ENCODE results near the gene CCDC80. TPM values are rescaled to one million over a fixed set of nuclear protein-coding genes. Genes with fewer than 3 reads are reported as not detected.

CCDC80 gene
- total and polyA plus RNA-seq, 9 of the 15 experiments (the other 6 are each of a cell fraction or from before 2014, with no cell fraction given), result 0.17 to 2.0 (median 1.1) TPM

- Histone ChIP-seq H3K79me2 (ENCODE audit: control insufficient read depth, insufficient read depth, low read length) (no peaks in the 10 kb centered on the region), H4K20me1 (replicated peaks; ENCODE audit: control insufficient read depth, insufficient read depth, low read length) (no peaks in the 10 kb centered on the region), H3K9me3 (replicated peaks; ENCODE audit: control insufficient read depth, insufficient read depth, low read depth, low read length) (no peaks in the 10 kb centered on the region), H2AFZ (ENCODE audit: low read depth, low read length) (no peak overlapping the region), H3K9me1 (ENCODE audit: control insufficient read depth, insufficient read depth, low read length) (no peaks in the 10 kb centered on the region), H3K4me3 (no peak overlapping the region), H3K27me3 (ENCODE audit: control insufficient read depth in 2 of 2, insufficient read depth in 2 of 2, low read length in 2 of 2) (no peaks in the 10 kb centered on the region), H3K4me2 (ENCODE audit: insufficient read depth, low read length) (no peak overlapping the region), H3K9ac (ENCODE audit: insufficient read depth in 1 of 2, low read depth in 2 of 2, low read length in 2 of 2) (no peak overlapping the region), H3K27ac (ENCODE audit: extremely low read depth, low read depth, low read length) (no peak overlapping the region), H3K4me1 (replicated peaks in 1 of 2; ENCODE audit: control insufficient read depth in 2 of 2, insufficient read depth in 2 of 2, low read length in 2 of 2) (no peaks in the 10 kb centered on the region), H3K36me3 (ENCODE audit: control insufficient read depth, insufficient read depth, low read length) (no peaks in the 10 kb centered on the region)
- CTCF ChIA-PET (ENCODE audit: low intra/inter-chr PET ratio), result no interaction called here
- FAIRE-seq (no peak), DNase-seq (ENCODE audit: extremely low read depth in 1 of 4, low spot score in 3 of 4) (no peak), ATAC-seq (no peak)
- no peak for TF ChIP-seq NBN (IDR thresholded peaks at IDR 0.05; ENCODE audit: low read depth)
- TF ChIP-seq CHD2 (IDR thresholded peaks at IDR 0.05; ENCODE audit: low read depth, low read length), result no peak
- TF ChIP-seq REST (IDR thresholded peaks at IDR 0.05; ENCODE audit: borderline replicate concordance), result no peak
- TF ChIP-seq REST (CRISPR knock-in tag; IDR thresholded peaks at IDR 0.05; ENCODE audit: low read depth), result no peak
- intact Hi-C loops (cut with micrococcal nuclease), result no loop called here
- POLR2A ChIA-PET, result no interaction called here
- in situ Hi-C loops (cut with MboI), result loop anchor here (25.0 kb wide), 1 partner anchor 694 kb away; no protein-coding TSS in a partner anchor
- BruUV-seq (replicated peaks), result no TSS peak
Measured at GRCh38 chr3:112593258-112593657, 47.7 kb downstream of the CCDC80 start.

All from K562 (cell line).